HEK293 (cell line): ENCODE results near the gene ZNF451.
A peak's percentile ranks its signal among the peaks of the same experiment; 100 is the strongest.

ENCODE experiments used
- CTCF ChIA-PET: fragments of 350-600 bp; formaldehyde crosslinking; extraction: SDS; loops from one replicate; lab custom pipeline; 2021; ENCODE audit warnings: antibody characterized with exemption; lab: Yijun Ruan, JAX
- POLR2A ChIA-PET: fragments of 300-600 bp; formaldehyde crosslinking; extraction: SDS; loops from one replicate; lab custom pipeline; 2020; ENCODE audit warnings: antibody characterized with exemption, inconsistent platforms; lab: Yijun Ruan, JAX
- H3K27ac ChIP-seq: fragments of 200-500 bp; sonication (Bioruptor generic); 2 replicates; pipeline ENCODE4 v1.5.1; 2014; ENCODE audit warnings: low read depth, low read length, control low read depth, inconsistent platforms; ENCODE audit errors: extremely low read depth
- H3K36me3 ChIP-seq, 2 experiments: fragments of 200-500 bp in 1 of 2; sonication (Bioruptor generic) in 1 of 2; 1 replicate in 1 of 2; 2 replicates in 1 of 2; pipeline ENCODE4 v1.5.1; 2014 to 2017; ENCODE audit warnings: inconsistent platforms in 2 of 2, low read length in 2 of 2; ENCODE audit not compliant: control insufficient read depth in 2 of 2, insufficient read depth in 1 of 2
- H3K4me1 ChIP-seq: fragments of 200-500 bp; sonication (Bioruptor generic); 2 replicates; pipeline ENCODE4 v1.5.1; 2014; ENCODE audit warnings: mild to moderate bottlenecking, low read length, inconsistent platforms; ENCODE audit not compliant: control insufficient read depth, insufficient read depth
- H3K4me3 ChIP-seq: 2 replicates; pipeline ENCODE4 v1.5.1; 2011; ENCODE audit warnings: low read depth, mild to moderate bottlenecking, control low read depth, low read length, moderate library complexity
- H3K9me3 ChIP-seq: fragments of 200-500 bp; sonication (Bioruptor generic); 2 replicates; pipeline ENCODE4 v1.5.1; 2014; ENCODE audit warnings: low read depth, low read length, inconsistent platforms; ENCODE audit not compliant: control insufficient read depth, insufficient read depth
- GLI2 ChIP-seq: fragments of 450-650 bp; formaldehyde crosslinking; IDR thresholded peaks from 2 replicates; pipeline ENCODE4; 2017; ENCODE audit warnings: missing biosample characterization, missing genetic modification characterization, low read depth, borderline replicate concordance
- GLIS1 ChIP-seq: fragments of 450-650 bp; formaldehyde crosslinking; IDR thresholded peaks from 2 replicates; pipeline ENCODE4 v1.5.1; 2016; ENCODE audit warnings: missing biosample characterization, missing genetic modification characterization
- GLIS2 ChIP-seq: fragments of 450-650 bp; formaldehyde crosslinking; IDR thresholded peaks from 2 replicates; pipeline ENCODE4 v1.5.1; 2016; ENCODE audit warnings: missing biosample characterization, missing genetic modification characterization
- KLF9 ChIP-seq: fragments of 450-650 bp; formaldehyde crosslinking; IDR thresholded peaks from 2 replicates; pipeline ENCODE4 v1.5.1; 2016; ENCODE audit warnings: missing biosample characterization, missing genetic modification characterization, low read depth
- MEIS1 ChIP-seq: sonication (generic); formaldehyde crosslinking; IDR thresholded peaks from 2 replicates; pipeline ENCODE4 v1.8.1; 2022; ENCODE audit warnings: missing genetic modification reagents, mild to moderate bottlenecking, borderline replicate concordance
- WT1 ChIP-seq: fragments of 450-650 bp; formaldehyde crosslinking; IDR thresholded peaks from 2 replicates; pipeline ENCODE4 v1.5.1; 2016; ENCODE audit warnings: missing biosample characterization, missing genetic modification characterization
- ZBTB20 ChIP-seq: fragments of 450-650 bp; formaldehyde crosslinking; IDR thresholded peaks from 2 replicates; pipeline ENCODE4 v1.5.1; 2016; ENCODE audit warnings: missing biosample characterization, missing genetic modification characterization
- ZFP37 ChIP-seq: fragments of 450-650 bp; formaldehyde crosslinking; IDR thresholded peaks from 2 replicates; pipeline ENCODE4 v1.5.1; 2016; ENCODE audit warnings: missing biosample characterization, missing genetic modification characterization
- ZNF10 ChIP-seq: fragments of 450-650 bp; formaldehyde crosslinking; IDR thresholded peaks from 2 replicates; pipeline ENCODE4 v1.5.1; 2017; ENCODE audit warnings: missing biosample characterization, missing genetic modification characterization
- ZNF133 ChIP-seq: fragments of 450-650 bp; formaldehyde crosslinking; IDR thresholded peaks from 2 replicates; pipeline ENCODE4 v1.5.1; 2016; ENCODE audit warnings: missing biosample characterization, missing genetic modification characterization
- ZNF157 ChIP-seq: fragments of 450-650 bp; formaldehyde crosslinking; IDR thresholded peaks from 2 replicates; pipeline ENCODE4 v1.5.1; 2016; ENCODE audit warnings: missing biosample characterization, missing genetic modification characterization
- ZNF174 ChIP-seq: fragments of 450-650 bp; formaldehyde crosslinking; IDR thresholded peaks from 2 replicates; pipeline ENCODE4 v1.5.0; 2017; ENCODE audit warnings: missing biosample characterization, mild to moderate bottlenecking, missing genetic modification characterization
- ZNF341 ChIP-seq: fragments of 450-650 bp; formaldehyde crosslinking; IDR thresholded peaks from 2 replicates; pipeline ENCODE4; 2016; ENCODE audit warnings: low read depth, missing biosample characterization, missing genetic modification characterization
- ZNF433 ChIP-seq: fragments of 450-650 bp; formaldehyde crosslinking; IDR thresholded peaks from 2 replicates; pipeline ENCODE4 v1.5.1; 2016; ENCODE audit warnings: missing biosample characterization, missing genetic modification characterization, low read depth
- ZNF473 ChIP-seq: fragments of 450-650 bp; formaldehyde crosslinking; IDR thresholded peaks from 2 replicates; pipeline ENCODE4 v1.5.1; 2017; ENCODE audit warnings: missing biosample characterization, missing genetic modification characterization
- ZNF510 ChIP-seq: fragments of 450-650 bp; formaldehyde crosslinking; IDR thresholded peaks from 2 replicates; pipeline ENCODE4 v1.5.1; 2018; ENCODE audit warnings: mild to moderate bottlenecking, missing genetic modification characterization, missing biosample characterization; ENCODE audit not compliant: insufficient replicate concordance
- ZNF658 ChIP-seq: fragments of 450-650 bp; formaldehyde crosslinking; IDR thresholded peaks from 2 replicates; pipeline ENCODE4; 2016; ENCODE audit warnings: missing biosample characterization, missing genetic modification characterization
- ZNF792 ChIP-seq: fragments of 450-650 bp; formaldehyde crosslinking; IDR thresholded peaks from 2 replicates; pipeline ENCODE4 v1.5.1; 2016; ENCODE audit warnings: missing biosample characterization, missing genetic modification characterization
- TF ChIP-seq, protein P1 (sequence below): fragments of 450-650 bp; formaldehyde crosslinking; IDR thresholded peaks from 2 replicates; pipeline ENCODE4 v1.5.1; 2017; ENCODE audit warnings: missing biosample characterization, missing genetic modification characterization
- TF ChIP-seq, protein P2 (sequence below): fragments of 450-650 bp; IDR thresholded peaks from 2 replicates; pipeline ENCODE4 v1.5.1; 2018; ENCODE audit warnings: missing biosample characterization, missing genetic modification characterization
- TF ChIP-seq, protein P3 (sequence below): fragments of 450-650 bp; formaldehyde crosslinking; IDR thresholded peaks from 2 replicates; pipeline ENCODE4 v1.5.1; 2017; ENCODE audit warnings: missing biosample characterization, missing genetic modification characterization
- TF ChIP-seq, protein P4 (sequence below): fragments of 450-650 bp; IDR thresholded peaks from 2 replicates; pipeline ENCODE4 v1.5.1; 2018; ENCODE audit warnings: missing biosample characterization, mild to moderate bottlenecking, missing genetic modification characterization
- TF ChIP-seq, protein P5 (sequence below): fragments of 450-650 bp; formaldehyde crosslinking; IDR thresholded peaks from 2 replicates; pipeline ENCODE4 v1.5.0; 2017; ENCODE audit warnings: missing biosample characterization, missing genetic modification characterization, borderline replicate concordance

Gene ZNF451

DNA sequence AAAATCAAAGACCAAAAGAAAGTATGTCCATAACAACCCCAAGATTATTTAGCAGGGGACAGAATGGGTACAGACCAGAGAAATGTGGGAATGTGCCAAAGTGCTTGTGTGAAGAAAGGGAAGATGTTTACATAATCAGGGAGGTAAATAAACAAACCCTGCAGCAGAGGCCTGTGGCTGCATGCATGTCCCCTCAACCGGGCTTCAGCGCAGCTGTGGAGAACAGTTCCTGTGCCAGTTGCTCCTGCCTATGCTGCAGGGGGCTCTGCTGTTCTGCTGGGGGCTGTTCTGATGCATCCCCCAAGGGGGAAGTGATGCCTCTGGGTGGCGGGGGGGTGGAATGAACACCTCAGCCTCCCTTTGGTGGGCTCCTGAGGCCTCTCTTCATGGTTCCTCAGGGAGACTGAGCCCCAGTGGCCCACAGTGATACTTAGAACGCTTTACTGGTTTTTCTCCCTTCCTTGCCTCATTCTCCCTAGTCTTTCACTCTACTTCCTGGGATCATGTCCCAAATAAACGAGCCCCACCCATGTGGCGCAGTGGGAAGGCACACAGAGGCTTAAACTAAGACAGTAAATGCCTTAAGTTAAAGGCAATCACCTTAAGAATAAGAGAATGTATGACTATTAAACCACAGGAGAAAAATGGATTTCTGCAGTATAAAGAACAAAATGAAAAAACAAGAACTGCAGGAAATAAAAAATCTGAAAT, 109.1 kb downstream of the ZNF451 start:
- CTCF ChIA-PET, result interaction anchor here (0.6 to 1.7 kb wide), 2 partner anchors 7 to 401 kb away, joined by 3 read pairs; no protein-coding TSS in a partner anchor
- Histone ChIP-seq H3K4me3 (no peak overlapping the region), H3K4me1 (peaks cover 7% of the 10 kb centered on the region), H3K27ac (no peak overlapping the region), H3K9me3 (no peaks in the 10 kb centered on the region), H3K36me3 (peaks cover under 1 to 10% of the 10 kb centered on the region in 2 experiments)
- POLR2A ChIA-PET, result interaction anchor here (0.9 to 1.7 kb wide), 3 partner anchors 9 to 27 kb away, joined by 3 to 8 read pairs (median 3); partner anchors contain the start of genes BAG2 and RAB23
- TF ChIP-seq, protein P1, sequence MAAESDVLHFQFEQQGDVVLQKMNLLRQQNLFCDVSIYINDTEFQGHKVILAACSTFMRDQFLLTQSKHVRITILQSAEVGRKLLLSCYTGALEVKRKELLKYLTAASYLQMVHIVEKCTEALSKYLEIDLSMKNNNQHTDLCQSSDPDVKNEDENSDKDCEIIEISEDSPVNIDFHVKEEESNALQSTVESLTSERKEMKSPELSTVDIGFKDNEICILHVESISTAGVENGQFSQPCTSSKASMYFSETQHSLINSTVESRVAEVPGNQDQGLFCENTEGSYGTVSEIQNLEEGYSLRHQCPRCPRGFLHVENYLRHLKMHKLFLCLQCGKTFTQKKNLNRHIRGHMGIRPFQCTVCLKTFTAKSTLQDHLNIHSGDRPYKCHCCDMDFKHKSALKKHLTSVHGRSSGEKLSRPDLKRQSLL (tag by site-specific recombination), result no peak
- no peak for TF ChIP-seq ZNF433
- no peak for TF ChIP-seq ZNF157
- TF ChIP-seq, protein P2, sequence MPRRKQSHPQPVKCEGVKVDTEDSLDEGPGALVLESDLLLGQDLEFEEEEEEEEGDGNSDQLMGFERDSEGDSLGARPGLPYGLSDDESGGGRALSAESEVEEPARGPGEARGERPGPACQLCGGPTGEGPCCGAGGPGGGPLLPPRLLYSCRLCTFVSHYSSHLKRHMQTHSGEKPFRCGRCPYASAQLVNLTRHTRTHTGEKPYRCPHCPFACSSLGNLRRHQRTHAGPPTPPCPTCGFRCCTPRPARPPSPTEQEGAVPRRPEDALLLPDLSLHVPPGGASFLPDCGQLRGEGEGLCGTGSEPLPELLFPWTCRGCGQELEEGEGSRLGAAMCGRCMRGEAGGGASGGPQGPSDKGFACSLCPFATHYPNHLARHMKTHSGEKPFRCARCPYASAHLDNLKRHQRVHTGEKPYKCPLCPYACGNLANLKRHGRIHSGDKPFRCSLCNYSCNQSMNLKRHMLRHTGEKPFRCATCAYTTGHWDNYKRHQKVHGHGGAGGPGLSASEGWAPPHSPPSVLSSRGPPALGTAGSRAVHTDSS (tag by site-specific recombination), result no peak
- peak; percentile 80 for TF ChIP-seq WT1 (tag by site-specific recombination)
- TF ChIP-seq ZNF10, result no peak
- no peak for TF ChIP-seq ZNF133 (tag by site-specific recombination)
- TF ChIP-seq ZNF174, result no peak
- TF ChIP-seq ZFP37 (tag by site-specific recombination), result no peak
- no peak for TF ChIP-seq ZBTB20 (tag by site-specific recombination)
- no peak for TF ChIP-seq ZNF510 (tag by site-specific recombination)
- TF ChIP-seq, protein P3, sequence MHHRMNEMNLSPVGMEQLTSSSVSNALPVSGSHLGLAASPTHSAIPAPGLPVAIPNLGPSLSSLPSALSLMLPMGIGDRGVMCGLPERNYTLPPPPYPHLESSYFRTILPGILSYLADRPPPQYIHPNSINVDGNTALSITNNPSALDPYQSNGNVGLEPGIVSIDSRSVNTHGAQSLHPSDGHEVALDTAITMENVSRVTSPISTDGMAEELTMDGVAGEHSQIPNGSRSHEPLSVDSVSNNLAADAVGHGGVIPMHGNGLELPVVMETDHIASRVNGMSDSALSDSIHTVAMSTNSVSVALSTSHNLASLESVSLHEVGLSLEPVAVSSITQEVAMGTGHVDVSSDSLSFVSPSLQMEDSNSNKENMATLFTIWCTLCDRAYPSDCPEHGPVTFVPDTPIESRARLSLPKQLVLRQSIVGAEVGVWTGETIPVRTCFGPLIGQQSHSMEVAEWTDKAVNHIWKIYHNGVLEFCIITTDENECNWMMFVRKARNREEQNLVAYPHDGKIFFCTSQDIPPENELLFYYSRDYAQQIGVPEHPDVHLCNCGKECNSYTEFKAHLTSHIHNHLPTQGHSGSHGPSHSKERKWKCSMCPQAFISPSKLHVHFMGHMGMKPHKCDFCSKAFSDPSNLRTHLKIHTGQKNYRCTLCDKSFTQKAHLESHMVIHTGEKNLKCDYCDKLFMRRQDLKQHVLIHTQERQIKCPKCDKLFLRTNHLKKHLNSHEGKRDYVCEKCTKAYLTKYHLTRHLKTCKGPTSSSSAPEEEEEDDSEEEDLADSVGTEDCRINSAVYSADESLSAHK, result no peak
- no peak for TF ChIP-seq GLIS1 (tag by site-specific recombination)
- no peak for TF ChIP-seq ZNF473
- TF ChIP-seq MEIS1 (CRISPR knock-in tag), result no peak
- no peak for TF ChIP-seq KLF9 (tag by site-specific recombination)
- TF ChIP-seq, protein P4, sequence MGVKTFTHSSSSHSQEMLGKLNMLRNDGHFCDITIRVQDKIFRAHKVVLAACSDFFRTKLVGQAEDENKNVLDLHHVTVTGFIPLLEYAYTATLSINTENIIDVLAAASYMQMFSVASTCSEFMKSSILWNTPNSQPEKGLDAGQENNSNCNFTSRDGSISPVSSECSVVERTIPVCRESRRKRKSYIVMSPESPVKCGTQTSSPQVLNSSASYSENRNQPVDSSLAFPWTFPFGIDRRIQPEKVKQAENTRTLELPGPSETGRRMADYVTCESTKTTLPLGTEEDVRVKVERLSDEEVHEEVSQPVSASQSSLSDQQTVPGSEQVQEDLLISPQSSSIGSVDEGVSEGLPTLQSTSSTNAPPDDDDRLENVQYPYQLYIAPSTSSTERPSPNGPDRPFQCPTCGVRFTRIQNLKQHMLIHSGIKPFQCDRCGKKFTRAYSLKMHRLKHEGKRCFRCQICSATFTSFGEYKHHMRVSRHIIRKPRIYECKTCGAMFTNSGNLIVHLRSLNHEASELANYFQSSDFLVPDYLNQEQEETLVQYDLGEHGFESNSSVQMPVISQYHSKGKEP (tag by site-specific recombination), result peak; percentile 88
- no peak for TF ChIP-seq GLI2 (tag by site-specific recombination)
- TF ChIP-seq GLIS2, result 0 out of 2 replicates have a peak, but pooled peaks have one; percentile 21
- TF ChIP-seq ZNF658 (tag by site-specific recombination), result no peak
- TF ChIP-seq ZNF341 (tag by site-specific recombination), result peak; percentile 82
- TF ChIP-seq, protein P5, sequence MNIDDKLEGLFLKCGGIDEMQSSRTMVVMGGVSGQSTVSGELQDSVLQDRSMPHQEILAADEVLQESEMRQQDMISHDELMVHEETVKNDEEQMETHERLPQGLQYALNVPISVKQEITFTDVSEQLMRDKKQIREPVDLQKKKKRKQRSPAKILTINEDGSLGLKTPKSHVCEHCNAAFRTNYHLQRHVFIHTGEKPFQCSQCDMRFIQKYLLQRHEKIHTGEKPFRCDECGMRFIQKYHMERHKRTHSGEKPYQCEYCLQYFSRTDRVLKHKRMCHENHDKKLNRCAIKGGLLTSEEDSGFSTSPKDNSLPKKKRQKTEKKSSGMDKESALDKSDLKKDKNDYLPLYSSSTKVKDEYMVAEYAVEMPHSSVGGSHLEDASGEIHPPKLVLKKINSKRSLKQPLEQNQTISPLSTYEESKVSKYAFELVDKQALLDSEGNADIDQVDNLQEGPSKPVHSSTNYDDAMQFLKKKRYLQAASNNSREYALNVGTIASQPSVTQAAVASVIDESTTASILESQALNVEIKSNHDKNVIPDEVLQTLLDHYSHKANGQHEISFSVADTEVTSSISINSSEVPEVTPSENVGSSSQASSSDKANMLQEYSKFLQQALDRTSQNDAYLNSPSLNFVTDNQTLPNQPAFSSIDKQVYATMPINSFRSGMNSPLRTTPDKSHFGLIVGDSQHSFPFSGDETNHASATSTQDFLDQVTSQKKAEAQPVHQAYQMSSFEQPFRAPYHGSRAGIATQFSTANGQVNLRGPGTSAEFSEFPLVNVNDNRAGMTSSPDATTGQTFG, result no peak
- no peak for TF ChIP-seq ZNF792
